Upper lobe of right lung (tissue), 1 donor: Measurements from ENCODE around the gene CRKL. TPM values are rescaled to one million over a fixed set of nuclear protein-coding genes. Genes with fewer than 3 reads are reported as not detected.

ENCODE experiments used
- ATAC-seq: fragments of 200-7000 bp; cut with Tn5 transposase; one replicate; pipeline ENCODE4 v1.9.1; 2020; ENCODE audit warnings: mild to moderate bottlenecking, moderate library complexity
- DNase-seq: peaks from one replicate; pipeline ENCODE4 v3.0.0-alpha.2; 2020
- H3K27ac ChIP-seq: fragments of 200-600 bp; one replicate; pipeline ENCODE4 v1.8.0; 2022
- H3K27me3 ChIP-seq: fragments of 200-600 bp; one replicate; pipeline ENCODE4 v1.8.0; 2022; ENCODE audit warnings: mild to moderate bottlenecking
- H3K36me3 ChIP-seq: fragments of 200-600 bp; one replicate; pipeline ENCODE4 v1.8.0; 2022
- H3K4me1 ChIP-seq: fragments of 200-600 bp; one replicate; pipeline ENCODE4 v1.8.0; 2022
- H3K4me3 ChIP-seq: fragments of 200-600 bp; one replicate; pipeline ENCODE4 v1.8.0; 2022; ENCODE audit warnings: mild to moderate bottlenecking
- H3K9me3 ChIP-seq: fragments of 200-600 bp; one replicate; pipeline ENCODE4 v1.8.0; 2022
- CTCF ChIP-seq: fragments of 200-600 bp; IDR thresholded peaks from one replicate; pipeline ENCODE4 v1.8.0; 2022; ENCODE audit warnings: antibody characterized with exemption
- intact Hi-C: fragments of 100-400 bp; cut with DNase I; formaldehyde crosslinking; loops from one replicate; pipeline ENCODE4 v1.11.0; 2022
- total RNA-seq: library from RNA; stranded (reverse); fragmentation: NEBNext Ultra II Directional; extraction: Animal tissue kit (Norgen Biotek cat#: 25700); gene quantifications from one replicate; pipeline ENCODE4 v1.2.1, GENCODE V29; 2021
- donor health status: DM: no; HTN: yes; CAD: no; lungs with severe emphysema.

The CRKL gene
- total RNA-seq, 1 donor from 2014 or later: 60.8 TPM

GRCh38 chr22:21000207-21000986 is 83.2 kb downstream of the CRKL start:
- peaks cover 27% of the 10 kb centered on the region for H3K4me1 ChIP-seq
- peak overlapping the region; percentile 100 for H3K27ac ChIP-seq
- H3K27me3 ChIP-seq: no peaks in the 10 kb centered on the region
- ATAC-seq (no peak), DNase-seq (no peak)
- H3K4me3 ChIP-seq: peak overlapping the region; percentile 89
- TF ChIP-seq CTCF: no peak
- intact Hi-C loops: no loop called here
- no peaks in the 10 kb centered on the region for H3K9me3 ChIP-seq
- peaks cover 35% of the 10 kb centered on the region for H3K36me3 ChIP-seq

- Histone ChIP-seq H3K36me3 (peaks cover 30% of the 10 kb centered on the region), H3K27me3 (no peaks in the 10 kb centered on the region), H3K9me3 (no peaks in the 10 kb centered on the region), H3K4me1 (peaks cover 27% of the 10 kb centered on the region), H3K27ac (peak overlapping the region; percentile 100), H3K4me3 (peak overlapping the region; percentile 89)
- ATAC-seq: no peak
- DNase-seq: no peak
- intact Hi-C loops: no loop called here
- TF ChIP-seq CTCF: no peak
These were observed 83.9 kb downstream of the CRKL start for GRCh38 chr22:21000987-21001600.

GRCh38 chr22:21001601-21002325 is 84.6 kb downstream of the CRKL start, which contains the start of gene THAP7:
Gene THAP7, minus strand, starts transcription at chr22:21002118. Its CDS starts 207 bp downstream, at chr22:21001911.
- DNase-seq (peak; percentile 99), ATAC-seq (peak; percentile 96)
- Histone ChIP-seq H3K36me3 (peaks cover 26% of the 10 kb centered on the region), H3K9me3 (no peaks in the 10 kb centered on the region), H3K27me3 (no peaks in the 10 kb centered on the region), H3K27ac (peak within 1 kb of the TSS; percentile 100), H3K4me1 (peaks cover 27% of the 10 kb centered on the region), H3K4me3 (peak within 1 kb of the TSS; percentile 89)
- TF ChIP-seq CTCF: no peak
- intact Hi-C loops: no loop called here

Other genes starting within 250 kb of the CRKL start
- gene SERPIND1, start 143.3 kb upstream of the CRKL start, total RNA-seq: 0.58 TPM
- 113 TPM for gene PI4KA, start 58.6 kb upstream of the CRKL start, total RNA-seq
- gene SNAP29, start 58.4 kb upstream of the CRKL start, total RNA-seq: 24.3 TPM
- gene AIFM3, start 49.8 kb downstream of the CRKL start, total RNA-seq: 5.7 TPM
- gene LZTR1, start 64.9 kb downstream of the CRKL start, total RNA-seq: 56.7 TPM
- gene THAP7, start 84.7 kb downstream of the CRKL start, total RNA-seq: 22.0 TPM
- gene P2RX6, start 97.8 kb downstream of the CRKL start, total RNA-seq: 2.2 TPM
- gene SLC7A4, start 115.2 kb downstream of the CRKL start, total RNA-seq: 1.5 TPM
- gene LRRC74B, start 128.5 kb downstream of the CRKL start, total RNA-seq: not detected